SK-N-MC (cell line): ENCODE data around the gene EEFSEC.

Source experiments
- EZH2 ChIP-seq: fragments of 200-600 bp; sonication (generic); IDR thresholded peaks from one replicate; pipeline ENCODE4 v1.6.1; 2017; ENCODE audit warnings: antibody characterized with exemption
- POLR2AphosphoS5 ChIP-seq: IDR thresholded peaks from 2 replicates; pipeline ENCODE4 v1.6.1; 2012; ENCODE audit warnings: mild to moderate bottlenecking, low read depth, low read length, borderline replicate concordance

GRCh38 chr3:128166971-128167453 lies 13.7 kb downstream of the EEFSEC start:
- TF ChIP-seq POLR2AphosphoS5 (no peak), EZH2 (no peak)
